HG02759 (cell line): ENCODE measurements around the gene SEPTIN1.
"Not testable (repeated sequence)": the region's sequence is repeated elsewhere in the genome, so short reads cannot be mapped to it uniquely, and the experiment has no call there.

Source experiments
- ATAC-seq: cut with Tn5 transposase; IDR thresholded peaks from one replicate; pipeline ENCODE4 v1.9.1; 2021; ENCODE audit warnings: mild to moderate bottlenecking, moderate library complexity; ENCODE audit not compliant: unreplicated experiment

SEPTIN1 gene

GRCh38 chr16:30358577-30358936 lies 23.8 kb downstream of the SEPTIN1 start:
- ATAC-seq, result no peak

- ATAC-seq, result no peak
These were observed 24.4 kb downstream of the SEPTIN1 start for GRCh38 chr16:30357715-30358576.

- ATAC-seq, result no peak
These were observed 25.2 kb downstream of the SEPTIN1 start for GRCh38 chr16:30357085-30357714.

- ATAC-seq, result no peak
These were observed 25.8 kb downstream of the SEPTIN1 start for GRCh38 chr16:30356401-30357084.

GRCh38 chr16:30355954-30356308 lies 26.4 kb downstream of the SEPTIN1 start:
- ATAC-seq, result no peak

- peak; percentile 73 for ATAC-seq
These were observed 27.0 kb downstream of the SEPTIN1 start, which contains the start of gene CD2BP2 for GRCh38 chr16:30355144-30355953. CD2BP2 (minus strand) TSS chr16:30355308; CDS start chr16:30354681, 627 bp downstream.

- ATAC-seq, result no peak
These were observed 27.8 kb downstream of the SEPTIN1 start for GRCh38 chr16:30354423-30355143.

GRCh38 chr16:30353438-30354129 lies 28.8 kb downstream of the SEPTIN1 start:
- ATAC-seq, result no peak

GRCh38 chr16:30352488-30353401 lies 29.6 kb downstream of the SEPTIN1 start:
- no peak for ATAC-seq

GRCh38 chr16:30351586-30352419 lies 30.6 kb downstream of the SEPTIN1 start:
- no peak for ATAC-seq

- no peak for ATAC-seq
These were observed 31.3 kb downstream of the SEPTIN1 start for GRCh38 chr16:30351001-30351441.

- ATAC-seq, result peak; percentile 46
These were observed 32.1 kb downstream of the SEPTIN1 start for GRCh38 chr16:30350134-30350871.

- peak; percentile 52 for ATAC-seq
These were observed 32.7 kb downstream of the SEPTIN1 start for GRCh38 chr16:30349675-30350074.

GRCh38 chr16:30348929-30349328 lies 33.4 kb downstream of the SEPTIN1 start:
- ATAC-seq, result no peak

GRCh38 chr16:30348113-30348512 lies 34.2 kb downstream of the SEPTIN1 start:
- no peak for ATAC-seq

- no peak for ATAC-seq
These were observed 36.1 kb downstream of the SEPTIN1 start for GRCh38 chr16:30346286-30346685.

GRCh38 chr16:30343491-30343820 lies 38.9 kb downstream of the SEPTIN1 start:
- ATAC-seq, result not testable (repeated sequence)
